Upper lobe of right lung (tissue), 1 donor: ENCODE measurements around the gene CELF5. TPM values are rescaled to one million over a fixed set of nuclear protein-coding genes. Genes with fewer than 3 reads are reported as not detected.
A peak's percentile ranks its signal among the peaks of the same experiment; 100 is the strongest.

ENCODE experiments used
- ATAC-seq: fragments of 200-7000 bp; cut with Tn5 transposase; one replicate; pipeline ENCODE4 v1.9.1; 2020; ENCODE audit warnings: mild to moderate bottlenecking, moderate library complexity
- DNase-seq: peaks from one replicate; pipeline ENCODE4 v3.0.0-alpha.2; 2020
- H3K27ac ChIP-seq: fragments of 200-600 bp; one replicate; pipeline ENCODE4 v1.8.0; 2022
- H3K27me3 ChIP-seq: fragments of 200-600 bp; one replicate; pipeline ENCODE4 v1.8.0; 2022; ENCODE audit warnings: mild to moderate bottlenecking
- H3K36me3 ChIP-seq: fragments of 200-600 bp; one replicate; pipeline ENCODE4 v1.8.0; 2022
- H3K4me1 ChIP-seq: fragments of 200-600 bp; one replicate; pipeline ENCODE4 v1.8.0; 2022
- H3K4me3 ChIP-seq: fragments of 200-600 bp; one replicate; pipeline ENCODE4 v1.8.0; 2022; ENCODE audit warnings: mild to moderate bottlenecking
- H3K9me3 ChIP-seq: fragments of 200-600 bp; one replicate; pipeline ENCODE4 v1.8.0; 2022
- CTCF ChIP-seq: fragments of 200-600 bp; IDR thresholded peaks from one replicate; pipeline ENCODE4 v1.8.0; 2022; ENCODE audit warnings: antibody characterized with exemption
- intact Hi-C: fragments of 100-400 bp; cut with DNase I; formaldehyde crosslinking; loops from one replicate; pipeline ENCODE4 v1.11.0; 2022
- long read RNA-seq: library from polyadenylated mRNA; unstranded; transcript quantifications from one replicate; pipeline ENCODE4 v2.0.0, GENCODE V29; 2021
- total RNA-seq: library from RNA; stranded (reverse); fragmentation: NEBNext Ultra II Directional; extraction: Animal tissue kit (Norgen Biotek cat#: 25700); gene quantifications from one replicate; pipeline ENCODE4 v1.2.1, GENCODE V29; 2021
- donor health status: DM: no; HTN: yes; CAD: no; lungs with severe emphysema.

CELF5 gene
- not detected for total RNA-seq
- long read RNA-seq = 0 reads

- H3K27ac ChIP-seq = no peak within 1 kb of the TSS
- peak; percentile 73 for DNase-seq
- H3K27me3 ChIP-seq = peaks cover 65% of the 10 kb centered on the region
- no peaks in the 10 kb centered on the region for H3K9me3 ChIP-seq
- peak; percentile 86 for ATAC-seq
- no peaks in the 10 kb centered on the region for H3K36me3 ChIP-seq
- no peaks in the 10 kb centered on the region for H3K4me1 ChIP-seq
- H3K4me3 ChIP-seq = no peak within 1 kb of the TSS
- intact Hi-C loops = no loop called here
- peak; percentile 35 for TF ChIP-seq CTCF
These were observed at the start of gene CELF5 for GRCh38 chr19:3224346-3225168. CELF5 (plus strand) TSS chr19:3224661; CDS start chr19:3224740, 79 bp downstream.

GRCh38 chr19:3175781-3176714, 48.4 kb upstream of the CELF5 start:
- no peak for TF ChIP-seq CTCF
- Histone ChIP-seq H3K27me3 (no peaks in the 10 kb centered on the region), H3K36me3 (no peaks in the 10 kb centered on the region), H3K4me3 (peak overlapping the region; percentile 28), H3K27ac (peak overlapping the region; percentile 94), H3K9me3 (no peaks in the 10 kb centered on the region), H3K4me1 (peaks cover 14% of the 10 kb centered on the region)
- intact Hi-C loops = no loop called here
- peak; percentile 91 for DNase-seq
- ATAC-seq = peak; percentile 51

DNA sequence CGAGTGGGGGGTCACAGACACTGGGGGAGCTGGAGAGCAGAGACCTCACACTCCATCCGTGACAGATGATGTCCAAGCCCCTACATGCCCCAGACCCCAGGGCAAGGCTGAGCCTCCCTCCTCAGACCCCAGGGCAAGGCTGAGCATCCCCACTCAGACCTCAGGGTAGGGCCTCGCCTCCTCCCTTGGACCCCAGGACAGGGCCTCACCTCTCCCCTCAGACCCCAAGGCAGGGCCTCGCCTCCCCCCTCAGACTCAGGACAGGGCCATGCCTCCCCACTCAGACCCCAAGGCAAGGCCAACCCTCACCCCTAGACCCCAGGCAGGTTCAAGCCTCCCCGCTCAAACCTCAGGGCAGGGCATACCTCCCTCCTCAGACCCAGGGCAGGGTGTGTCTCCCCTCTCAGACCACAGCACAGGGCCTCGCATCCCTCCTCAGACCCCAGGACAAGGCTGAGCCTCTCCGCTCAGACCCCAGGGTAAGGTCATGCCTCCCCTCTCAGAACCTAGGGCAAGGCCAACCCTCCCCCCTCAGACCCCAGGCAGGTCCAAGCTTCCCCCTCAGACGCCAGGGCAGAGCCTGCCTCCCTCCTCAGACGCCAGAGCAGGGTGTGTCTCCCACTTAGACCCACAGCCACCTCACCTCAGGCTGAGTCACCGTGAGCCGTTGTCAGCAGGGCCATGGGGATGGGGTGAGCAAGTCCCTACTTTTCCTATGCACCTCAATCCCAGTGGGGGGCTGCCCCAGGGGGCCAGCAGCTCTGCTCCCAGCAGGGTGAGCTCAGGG, 47.6 kb upstream of the CELF5 start:
- DNase-seq (peak; percentile 87), ATAC-seq (peak; percentile 82)
- H3K9me3 ChIP-seq = no peaks in the 10 kb centered on the region
- intact Hi-C loops = no loop called here
- H3K27ac ChIP-seq = peak overlapping the region; percentile 94
- no peak for TF ChIP-seq CTCF
- H3K36me3 ChIP-seq = no peaks in the 10 kb centered on the region
- H3K27me3 ChIP-seq = no peaks in the 10 kb centered on the region
- H3K4me3 ChIP-seq = peak overlapping the region; percentile 28
- peaks cover 14% of the 10 kb centered on the region for H3K4me1 ChIP-seq

DNA sequence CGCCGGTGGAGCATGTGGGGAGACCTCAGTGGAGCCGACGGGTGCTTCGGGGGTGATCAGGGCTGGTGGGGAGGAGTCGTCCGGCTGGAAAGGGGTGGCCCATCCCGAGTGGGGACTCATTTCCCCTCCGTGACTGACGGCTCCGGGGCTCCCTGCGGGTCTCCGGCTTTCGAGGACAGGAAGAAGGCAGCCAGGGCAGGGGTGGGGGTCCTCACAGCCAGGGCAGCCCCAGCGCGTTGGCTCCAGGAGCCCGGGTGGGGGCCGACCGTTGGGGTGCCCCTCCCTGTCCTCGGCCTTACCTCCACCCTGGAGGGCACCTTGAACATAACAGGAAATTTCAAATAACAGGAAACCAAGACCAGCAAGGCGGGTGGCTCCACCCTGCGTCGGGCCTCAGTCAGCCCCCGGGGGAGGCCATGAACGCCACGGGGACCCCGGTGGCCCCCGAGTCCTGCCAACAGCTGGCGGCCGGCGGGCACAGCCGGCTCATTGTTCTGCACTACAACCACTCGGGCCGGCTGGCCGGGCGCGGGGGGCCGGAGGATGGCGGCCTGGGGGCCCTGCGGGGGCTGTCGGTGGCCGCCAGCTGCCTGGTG, 46.0 kb upstream of the CELF5 start, which contains the start of gene S1PR4:
Gene S1PR4 (plus strand): TSS at position 393 of the 596 bp plus-strand sequence. CDS start 24 bp downstream, at position 417.
- DNase-seq = peak; percentile 77
- H3K27ac ChIP-seq = peak within 1 kb of the TSS; percentile 83
- peaks cover 14% of the 10 kb centered on the region for H3K4me1 ChIP-seq
- intact Hi-C loops = no loop called here
- H3K27me3 ChIP-seq = no peaks in the 10 kb centered on the region
- ATAC-seq = peak; percentile 48
- no peaks in the 10 kb centered on the region for H3K36me3 ChIP-seq
- peak within 1 kb of the TSS; percentile 51 for H3K4me3 ChIP-seq
- no peaks in the 10 kb centered on the region for H3K9me3 ChIP-seq
- no peak for TF ChIP-seq CTCF
